Activated CD8-positive, alpha-beta memory T cell treated with anti-CD3 and anti-CD28 coated beads, Interleukin-2, amount 50 U/mL, for 48 hours (primary cell): ENCODE results near the gene SLC9A9.
"Not testable (repeated sequence)": the region's sequence is repeated elsewhere in the genome, so short reads cannot be mapped to it uniquely, and the experiment has no call there.

ENCODE experiments used
- DNase-seq: peaks from one replicate; pipeline ENCODE4 v3.0.0-alpha.2; 2020

Gene SLC9A9

GRCh38 chr3:143437405-143437804, 410.9 kb downstream of the SLC9A9 start:
- DNase-seq = no peak

DNA sequence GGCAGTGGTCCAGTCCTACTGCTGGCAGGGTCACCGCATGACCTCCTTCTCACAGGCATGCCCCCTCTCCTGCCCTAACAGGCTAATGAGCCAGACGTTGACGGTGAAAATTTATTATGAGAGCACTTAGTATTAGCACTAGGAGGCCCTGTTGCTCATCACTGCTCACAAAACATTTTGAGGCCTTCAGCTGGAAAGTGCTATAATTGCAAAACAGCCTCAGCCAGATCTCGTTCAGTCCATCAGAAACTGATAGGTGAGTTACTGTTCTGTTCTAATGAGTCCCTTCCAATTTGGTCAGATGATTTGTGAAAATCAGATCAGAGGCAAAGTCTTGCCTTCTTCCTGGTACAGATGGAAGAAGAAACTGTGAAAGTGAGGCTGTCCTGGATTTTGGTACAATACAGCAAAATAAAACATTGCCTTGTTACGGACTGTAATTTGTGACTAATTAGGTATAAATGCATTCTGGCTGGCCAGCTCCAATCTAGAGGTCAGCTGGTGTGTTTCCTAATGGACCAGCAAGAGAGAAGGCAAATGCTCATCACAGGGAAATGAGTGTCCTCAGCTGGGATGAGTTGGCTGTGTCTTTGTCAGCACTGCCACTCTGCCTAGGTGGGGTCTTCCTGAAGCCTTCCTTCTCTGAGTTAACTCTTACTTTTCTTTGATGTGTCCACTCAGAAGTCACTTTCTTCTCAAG, 411.9 kb downstream of the SLC9A9 start:
- no peak for DNase-seq

DNA sequence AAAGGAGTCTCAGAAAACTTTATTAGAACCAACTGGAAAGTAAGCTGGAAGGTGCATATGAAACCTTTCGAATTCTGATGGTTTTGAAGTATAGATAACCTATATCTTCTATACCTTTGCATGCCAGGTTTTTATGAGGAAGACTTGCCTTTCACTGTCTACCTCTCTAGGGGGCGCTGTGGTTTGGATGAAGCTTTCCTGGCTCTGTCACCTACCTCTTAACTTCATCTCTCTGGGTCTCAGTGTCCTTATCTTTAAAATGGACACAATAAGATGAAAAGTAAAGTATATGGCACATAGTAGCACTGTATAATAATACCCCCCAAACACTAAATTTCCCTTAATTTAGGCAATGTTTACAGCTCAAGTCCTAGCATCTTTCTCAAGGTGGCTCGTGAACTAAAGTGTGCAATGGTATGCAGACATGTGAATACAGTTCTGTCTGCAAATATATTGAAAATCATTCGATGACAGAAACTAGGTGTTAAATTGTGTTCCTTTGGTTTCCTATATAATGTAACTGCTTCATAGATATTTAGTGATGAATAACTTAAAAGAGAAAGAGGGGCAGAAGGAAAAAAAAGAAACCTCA, 414.4 kb downstream of the SLC9A9 start:
- no peak for DNase-seq

DNA sequence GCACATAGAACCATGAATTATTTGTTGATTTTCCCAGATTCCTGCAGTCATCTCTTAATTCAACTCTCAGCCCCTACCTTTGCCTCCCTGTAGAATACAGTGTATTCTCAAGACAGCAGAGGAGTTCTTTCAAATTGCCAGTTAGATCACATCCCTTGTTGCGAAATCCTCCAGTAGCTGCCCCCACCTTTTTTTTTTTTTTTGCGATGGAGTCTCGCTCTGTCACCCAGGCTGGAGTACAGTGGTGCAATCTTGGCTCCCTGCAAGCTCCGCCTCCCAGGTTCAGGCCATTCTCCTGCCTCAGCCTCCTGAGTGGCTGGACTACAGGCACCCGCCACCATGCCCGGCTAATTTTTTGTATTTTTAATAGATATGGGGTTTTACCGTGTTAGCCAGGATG, 417.0 kb downstream of the SLC9A9 start:
- DNase-seq = not testable (repeated sequence)

- no peak for DNase-seq
Measured at GRCh38 chr3:143430568-143430967, 417.7 kb downstream of the SLC9A9 start.

GRCh38 chr3:143429628-143430514, 418.4 kb downstream of the SLC9A9 start:
- no peak for DNase-seq

DNA sequence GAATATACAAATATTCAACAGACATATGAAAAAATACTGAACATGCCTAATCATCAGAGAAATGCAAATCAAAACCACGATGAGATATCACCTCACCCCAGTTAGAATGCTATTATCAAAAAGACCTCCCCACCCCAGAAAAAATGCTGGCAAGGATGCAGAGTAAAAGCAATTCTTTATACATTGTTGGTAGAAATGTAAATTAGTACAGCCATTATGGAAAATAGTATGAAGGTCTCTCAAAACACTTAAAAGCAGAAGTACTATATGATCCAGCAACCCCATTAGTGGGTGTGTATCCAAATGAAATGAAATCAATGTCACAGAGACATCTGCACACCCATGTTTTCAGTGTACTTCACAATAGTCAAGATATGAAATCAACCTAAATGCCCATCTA, 420.0 kb downstream of the SLC9A9 start:
- no peak for DNase-seq

GRCh38 chr3:143427631-143428030, 420.6 kb downstream of the SLC9A9 start:
- DNase-seq = no peak

- DNase-seq = no peak
Measured at GRCh38 chr3:143424874-143425273, 423.4 kb downstream of the SLC9A9 start.

DNA sequence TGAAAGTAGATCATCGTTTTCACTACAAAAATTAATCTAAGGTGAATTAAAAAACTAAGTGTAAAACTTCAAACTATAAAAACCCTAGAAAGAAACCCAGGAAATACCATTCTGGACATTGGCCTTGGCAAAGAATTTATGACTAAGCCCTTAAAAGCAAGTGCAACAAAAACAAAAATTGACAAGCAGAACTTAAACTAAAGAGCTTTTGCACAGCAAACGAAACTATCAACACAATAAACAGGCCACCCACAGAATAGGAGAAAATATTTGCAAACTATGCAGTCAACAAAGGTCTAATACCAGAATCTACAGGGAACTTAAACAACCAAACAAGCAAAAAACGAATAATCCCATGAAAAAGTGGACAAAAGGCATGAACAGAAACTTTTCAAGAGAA, 426.7 kb downstream of the SLC9A9 start:
- DNase-seq = no peak

GRCh38 chr3:143419611-143420010, 428.7 kb downstream of the SLC9A9 start:
- no peak for DNase-seq

- DNase-seq = no peak
Measured at GRCh38 chr3:143418391-143418790, 429.9 kb downstream of the SLC9A9 start.

DNA sequence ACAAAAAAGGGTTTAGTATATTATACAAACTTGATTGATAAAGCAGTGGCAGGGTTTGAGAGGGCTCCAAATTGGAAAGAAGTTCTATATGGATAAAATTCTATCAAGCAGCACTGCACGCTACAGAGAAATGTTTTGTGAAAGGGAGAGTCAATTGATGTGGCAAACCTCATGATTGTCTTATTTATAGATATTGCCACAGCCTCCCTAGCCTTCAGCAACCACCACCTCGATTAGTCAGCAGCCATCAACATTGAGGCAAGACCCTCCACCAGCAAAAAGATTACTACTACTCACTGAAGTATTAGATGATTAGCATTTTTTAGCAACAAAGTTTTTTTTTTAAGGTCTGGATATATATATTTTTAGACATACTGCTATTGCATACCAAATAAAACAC, 432.0 kb downstream of the SLC9A9 start:
- DNase-seq = no peak

GRCh38 chr3:143414571-143415253, 433.6 kb downstream of the SLC9A9 start:
- DNase-seq = no peak

DNA sequence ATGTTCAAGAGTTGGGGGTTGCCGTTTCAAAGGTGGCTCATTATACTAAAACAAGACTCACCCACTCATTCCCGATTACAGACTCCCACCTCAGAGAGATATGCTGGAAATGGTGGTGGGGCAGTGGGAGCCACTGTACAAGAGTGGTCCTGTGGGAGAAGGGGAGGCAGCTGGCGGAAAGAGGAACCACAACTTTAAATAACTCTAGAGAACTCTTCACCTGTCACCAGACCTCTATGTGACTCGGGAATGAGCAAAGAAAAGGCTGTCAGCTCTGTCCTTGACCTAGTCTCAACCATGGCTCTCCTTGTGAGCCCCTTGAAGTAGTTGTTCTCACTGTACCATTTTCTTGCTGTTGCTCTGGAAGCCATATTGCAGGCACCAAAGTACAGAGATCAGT, 434.9 kb downstream of the SLC9A9 start:
- DNase-seq = no peak

- no peak for DNase-seq
Measured at GRCh38 chr3:143412084-143412483, 436.2 kb downstream of the SLC9A9 start.

DNA sequence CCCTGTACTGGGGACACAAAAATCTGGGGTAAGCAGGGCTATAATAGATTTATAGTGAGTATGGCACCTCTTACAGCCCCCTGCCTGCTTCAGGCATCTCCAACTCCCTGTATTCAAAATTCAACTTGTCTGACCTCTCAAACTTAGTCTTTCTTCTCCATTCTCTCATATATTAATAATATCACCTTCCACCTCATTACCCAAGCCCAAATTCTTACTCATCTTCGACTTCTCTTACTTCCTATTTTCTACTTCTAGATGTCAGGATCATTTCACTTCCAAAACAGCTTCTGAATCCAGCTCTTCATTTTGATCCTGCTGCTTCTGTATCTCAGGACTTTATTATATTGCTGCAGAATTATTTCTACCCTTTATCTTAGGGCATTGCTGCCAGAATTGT, 438.0 kb downstream of the SLC9A9 start:
- no peak for DNase-seq

DNA sequence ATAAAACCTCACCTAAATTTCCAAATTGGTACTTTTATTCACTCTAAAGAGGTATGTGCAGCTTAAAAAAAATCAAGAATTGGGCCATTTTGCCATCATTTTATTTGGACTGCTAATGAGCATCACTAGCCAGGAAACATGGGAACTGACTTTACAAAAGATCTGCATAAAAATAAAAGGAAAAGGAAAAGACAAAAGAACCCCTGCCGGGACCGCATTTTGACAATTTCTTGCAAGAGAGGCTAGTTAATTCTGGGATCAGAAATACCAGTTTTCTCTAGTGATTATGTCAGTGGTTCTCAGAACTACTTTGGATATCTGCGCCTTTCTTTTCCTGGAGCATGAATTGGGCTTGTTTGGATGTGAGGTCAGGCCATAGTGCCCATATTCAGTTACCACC, 439.5 kb downstream of the SLC9A9 start:
- DNase-seq = no peak

- no peak for DNase-seq
Measured at GRCh38 chr3:143402602-143403001, 445.7 kb downstream of the SLC9A9 start.

- no peak for DNase-seq
Measured at GRCh38 chr3:143396790-143397189, 451.5 kb downstream of the SLC9A9 start.

- DNase-seq = no peak
Measured at GRCh38 chr3:143389388-143389787, 458.9 kb downstream of the SLC9A9 start.

DNA sequence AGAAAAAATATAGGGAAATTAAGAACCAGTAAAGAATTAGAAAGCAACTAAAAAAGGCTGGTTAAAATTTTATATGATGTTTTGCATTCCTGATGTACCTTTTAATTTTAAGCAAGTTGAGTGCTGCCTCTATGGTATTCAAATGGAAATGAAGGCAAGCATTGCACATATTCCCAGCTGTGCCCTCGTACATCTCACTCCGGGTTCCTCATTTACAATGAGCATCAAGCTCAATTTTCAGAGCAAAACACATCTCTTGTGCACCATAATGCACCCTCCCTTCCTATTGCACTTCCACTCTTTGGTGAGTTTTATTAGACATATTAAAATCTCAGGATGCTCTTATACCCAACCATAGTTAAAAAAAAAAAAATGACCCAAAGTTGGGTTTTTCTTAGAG, 460.8 kb downstream of the SLC9A9 start:
- DNase-seq = no peak

- DNase-seq = no peak
Measured at GRCh38 chr3:143384076-143384475, 464.2 kb downstream of the SLC9A9 start.
